HG03175 (cell line): Measurements from ENCODE around the gene SRGAP1.
"Not testable (repeated sequence)": the region's sequence is repeated elsewhere in the genome, so short reads cannot be mapped to it uniquely, and the experiment has no call there.

Experiments used
- ATAC-seq: cut with Tn5 transposase; IDR thresholded peaks from one replicate; pipeline ENCODE4 v1.9.1; 2021; ENCODE audit warnings: mild to moderate bottlenecking, moderate library complexity; ENCODE audit not compliant: unreplicated experiment

SRGAP1 gene

DNA sequence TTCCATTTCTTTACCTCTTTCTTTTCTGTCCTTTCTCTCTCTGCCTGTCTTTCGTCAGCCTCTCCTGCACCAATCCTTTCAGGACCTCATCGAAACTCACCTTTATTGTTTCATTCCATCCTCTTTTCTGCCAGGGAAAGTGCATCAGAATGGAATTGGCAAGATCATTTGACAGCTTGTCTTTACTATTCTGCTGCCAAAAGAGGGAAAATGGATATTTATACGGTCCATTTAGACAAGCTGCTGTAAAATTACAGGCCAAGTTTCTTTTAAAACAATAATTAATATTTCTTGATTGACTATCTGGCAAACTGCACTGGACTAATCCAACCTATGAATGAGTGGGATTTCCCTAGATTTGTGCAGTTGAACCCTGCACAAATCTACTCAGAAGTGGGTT, 7.6 kb upstream of the SRGAP1 start:
- no peak for ATAC-seq

DNA sequence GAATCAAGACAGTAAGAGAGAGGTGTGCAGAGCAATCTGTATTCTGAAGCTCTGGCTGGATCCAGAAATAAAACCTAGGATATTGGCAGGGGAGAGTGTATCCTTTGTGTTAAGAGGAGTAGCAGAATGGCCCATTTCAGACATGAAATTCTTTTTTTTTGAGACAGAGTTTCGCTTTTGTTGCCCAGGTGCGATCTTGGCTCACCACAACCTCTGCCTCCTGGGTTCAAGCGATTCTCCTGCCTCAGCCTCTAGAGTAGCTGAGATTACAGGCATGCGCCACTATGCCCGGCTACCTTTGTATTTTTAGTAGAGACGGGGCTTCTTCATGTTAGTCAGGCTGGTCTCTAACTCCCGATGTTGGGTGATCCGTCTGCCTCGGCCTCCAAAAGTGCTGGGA, 6.1 kb upstream of the SRGAP1 start:
- no peak for ATAC-seq

GRCh38 chr12:63841011-63841410, 3.5 kb upstream of the SRGAP1 start:
- no peak for ATAC-seq

DNA sequence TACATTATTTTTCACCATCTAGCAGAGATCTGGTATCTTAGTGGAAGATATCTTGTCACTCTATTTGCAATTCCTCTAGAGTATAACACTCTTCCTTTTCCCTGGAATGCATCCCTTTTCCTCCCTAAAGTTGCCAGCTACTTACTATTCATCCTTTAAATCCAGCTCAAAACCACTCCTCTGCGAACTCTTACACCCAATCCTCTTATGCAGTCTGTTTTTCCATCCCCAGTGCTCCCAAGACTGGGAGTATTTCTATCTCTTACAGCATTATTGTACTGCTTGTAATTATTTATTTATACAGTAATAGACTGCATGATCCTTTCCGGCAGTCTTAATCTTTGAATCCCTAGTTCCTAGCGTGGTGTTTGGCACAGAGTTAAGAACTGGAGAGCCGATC, 2.9 kb upstream of the SRGAP1 start:
- ATAC-seq = no peak

- ATAC-seq = not testable (repeated sequence)
These were observed 1.8 kb upstream of the SRGAP1 start for GRCh38 chr12:63842750-63843149.

DNA sequence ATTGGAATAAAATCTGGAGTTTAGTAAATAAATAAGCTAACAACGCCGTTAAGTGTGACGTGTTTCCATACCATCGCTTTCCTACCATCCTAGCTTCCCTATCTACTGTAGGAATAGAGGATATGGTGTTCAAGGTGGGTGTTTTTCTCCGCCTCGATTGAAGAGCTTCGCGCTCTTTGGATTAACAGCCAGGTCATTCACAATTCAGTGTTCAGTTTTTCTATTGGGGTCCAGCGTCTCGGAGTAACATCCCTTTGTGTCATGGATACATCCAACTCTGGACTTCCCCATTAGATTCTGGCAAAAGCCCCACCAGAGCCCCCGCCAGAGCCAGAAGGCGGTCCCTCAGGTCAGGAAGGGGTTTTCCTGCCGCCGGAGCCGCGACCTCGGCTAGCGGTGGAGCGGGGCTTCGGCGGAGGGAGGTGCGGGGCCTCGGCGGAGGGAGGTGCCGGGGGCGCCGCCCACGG, 1.2 kb upstream of the SRGAP1 start:
- no peak for ATAC-seq

DNA sequence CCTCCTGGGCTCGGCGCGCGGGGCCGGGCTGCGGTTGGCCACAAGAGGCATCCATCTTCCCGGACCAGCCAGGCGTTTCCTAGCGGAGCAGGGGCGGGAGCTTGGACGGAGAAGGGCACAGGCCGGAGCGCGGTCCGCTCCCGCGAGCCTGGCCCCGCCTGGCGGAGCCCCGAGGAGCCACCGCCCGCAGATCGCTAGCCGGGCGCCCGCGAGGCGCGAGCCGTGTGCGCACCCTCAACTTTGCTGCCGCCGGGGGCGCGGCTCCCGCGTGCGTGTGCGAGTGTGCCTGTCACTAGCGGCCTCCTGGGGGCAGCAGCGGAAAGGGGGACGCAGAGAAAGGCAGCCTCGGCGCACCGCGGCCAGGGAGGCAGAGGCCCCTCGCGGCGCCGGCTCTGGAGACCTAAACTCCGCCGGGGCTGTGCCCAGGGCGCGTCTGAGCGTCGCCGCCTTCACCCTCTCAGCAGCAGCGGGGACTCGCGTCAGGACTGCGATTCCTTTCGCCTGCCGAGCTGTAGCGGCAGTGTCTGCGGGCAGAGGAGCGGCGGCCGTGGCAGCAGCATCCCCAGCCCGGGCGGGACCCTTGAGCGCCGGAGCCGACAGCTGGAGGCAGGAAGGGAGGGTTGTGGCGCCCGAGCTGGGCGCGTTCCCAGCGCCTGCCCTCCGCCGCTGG, 644 bp upstream of the SRGAP1 start:
- peak; percentile 95 for ATAC-seq

DNA sequence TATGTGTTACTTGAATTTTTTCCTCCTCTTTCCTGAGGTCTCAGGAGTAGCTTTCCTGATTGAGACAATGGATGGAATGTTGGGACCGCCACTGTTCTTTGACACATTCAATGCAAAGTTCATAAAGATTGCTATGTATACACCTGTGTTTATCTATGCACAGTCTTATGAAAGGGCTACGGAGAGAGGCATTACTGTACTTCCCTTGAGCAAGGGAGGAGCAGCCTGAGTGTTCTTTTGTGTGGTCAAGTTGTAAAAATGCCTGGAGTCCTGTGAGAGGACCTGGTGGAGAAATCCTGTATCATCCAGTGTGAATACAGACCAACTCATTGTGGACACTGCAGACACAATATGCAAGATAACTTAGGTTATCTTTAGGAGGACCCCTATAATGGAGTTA, 1.2 kb downstream of the SRGAP1 start:
- no peak for ATAC-seq

DNA sequence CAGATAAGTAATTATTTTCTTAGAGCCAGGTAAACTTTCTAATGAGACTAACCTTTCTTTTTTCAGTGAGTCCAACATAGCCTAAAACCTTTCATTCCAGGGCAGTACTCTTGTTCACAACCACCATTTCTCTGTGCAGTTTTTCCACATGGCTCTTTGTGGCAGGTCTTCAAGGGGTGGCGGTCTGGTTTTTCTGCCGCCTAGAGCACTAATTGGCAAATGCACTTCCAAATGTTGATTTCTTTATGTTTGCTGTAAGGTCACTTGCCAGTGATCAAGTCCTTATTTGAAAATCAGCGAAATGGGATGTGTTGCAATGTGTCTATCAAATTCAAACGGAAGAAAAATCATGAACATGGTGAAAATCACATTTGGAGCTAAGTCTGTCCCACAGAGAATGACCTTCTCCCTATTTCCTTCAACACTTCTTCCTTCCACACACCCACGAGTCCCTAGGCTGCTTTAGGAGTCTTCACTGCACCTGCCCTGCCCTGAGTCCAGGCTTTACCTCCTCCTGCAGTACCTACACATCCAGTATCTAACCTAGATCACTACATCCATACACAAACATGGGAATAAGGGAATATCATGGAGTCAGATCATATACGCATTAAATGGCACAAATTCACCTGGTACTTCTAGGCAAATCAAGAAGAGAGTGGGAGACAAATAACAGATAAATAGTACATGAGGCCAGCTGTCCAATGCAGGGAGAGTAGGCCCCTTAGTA, 1.9 kb downstream of the SRGAP1 start:
- ATAC-seq = no peak

DNA sequence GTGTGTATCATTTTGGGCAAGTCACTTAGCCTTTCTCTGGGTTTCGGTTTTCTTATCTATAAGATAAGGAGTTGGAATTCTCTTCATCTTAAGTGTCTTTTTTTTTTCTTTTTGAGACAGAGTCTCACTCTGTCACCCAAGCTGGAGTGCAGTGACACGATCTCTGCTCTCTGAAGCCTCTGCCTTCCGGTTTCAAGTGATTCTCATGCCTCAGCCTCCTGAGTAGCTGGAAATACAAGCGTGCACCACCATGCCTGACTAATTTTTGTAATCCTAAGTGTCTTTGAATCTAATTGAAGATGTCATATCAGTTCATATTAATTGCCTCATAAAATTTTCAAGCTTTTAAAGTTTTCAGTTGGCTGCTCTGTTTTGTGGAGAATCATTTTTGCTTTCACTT, 4.0 kb downstream of the SRGAP1 start:
- no peak for ATAC-seq

DNA sequence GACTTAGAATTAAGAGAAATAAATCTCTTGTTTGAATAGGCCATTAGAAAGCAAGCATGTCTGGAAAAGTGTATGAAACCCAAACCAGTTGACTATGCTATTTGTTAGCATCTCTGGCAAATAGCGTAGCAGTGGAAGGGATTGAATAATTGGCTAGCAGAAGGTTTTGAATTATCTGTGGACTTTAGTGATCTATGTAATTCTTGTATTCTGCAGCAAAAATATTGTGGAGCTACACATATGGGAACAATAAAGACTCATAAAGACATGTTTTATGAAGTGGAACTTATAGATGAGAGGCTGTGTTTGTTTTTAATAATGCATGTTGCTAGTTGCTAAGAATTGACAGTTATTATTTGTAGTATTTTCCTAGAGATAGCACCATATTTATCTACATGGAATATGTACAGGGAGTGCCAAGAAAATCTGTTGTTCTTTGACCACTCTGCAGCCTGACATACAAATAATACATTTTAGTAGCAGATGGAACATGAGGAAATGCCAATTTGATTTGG, 4.7 kb downstream of the SRGAP1 start:
- ATAC-seq = no peak

- no peak for ATAC-seq
These were observed 5.1 kb downstream of the SRGAP1 start for GRCh38 chr12:63849641-63850040.

- no peak for ATAC-seq
These were observed 9.5 kb downstream of the SRGAP1 start for GRCh38 chr12:63853978-63854377.

DNA sequence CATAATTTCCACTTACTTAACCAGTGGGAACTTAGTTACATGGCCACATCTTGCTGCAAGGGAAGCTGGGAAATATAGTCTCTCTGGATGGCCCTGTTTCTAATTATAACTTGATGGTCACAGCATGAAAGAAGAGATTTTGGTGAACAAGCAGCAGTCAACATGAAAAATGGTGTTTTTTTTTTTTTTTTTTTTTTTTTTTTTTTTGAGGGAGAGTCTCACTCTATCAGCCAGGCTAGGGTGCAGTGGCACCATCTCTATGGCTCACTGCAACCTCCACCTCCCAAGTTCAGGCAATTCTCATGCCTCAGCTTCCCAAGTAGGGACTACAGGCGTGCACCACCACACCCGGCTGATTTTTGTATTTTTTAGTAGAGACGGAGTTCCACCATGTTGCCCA, 10.8 kb downstream of the SRGAP1 start:
- ATAC-seq = no peak

DNA sequence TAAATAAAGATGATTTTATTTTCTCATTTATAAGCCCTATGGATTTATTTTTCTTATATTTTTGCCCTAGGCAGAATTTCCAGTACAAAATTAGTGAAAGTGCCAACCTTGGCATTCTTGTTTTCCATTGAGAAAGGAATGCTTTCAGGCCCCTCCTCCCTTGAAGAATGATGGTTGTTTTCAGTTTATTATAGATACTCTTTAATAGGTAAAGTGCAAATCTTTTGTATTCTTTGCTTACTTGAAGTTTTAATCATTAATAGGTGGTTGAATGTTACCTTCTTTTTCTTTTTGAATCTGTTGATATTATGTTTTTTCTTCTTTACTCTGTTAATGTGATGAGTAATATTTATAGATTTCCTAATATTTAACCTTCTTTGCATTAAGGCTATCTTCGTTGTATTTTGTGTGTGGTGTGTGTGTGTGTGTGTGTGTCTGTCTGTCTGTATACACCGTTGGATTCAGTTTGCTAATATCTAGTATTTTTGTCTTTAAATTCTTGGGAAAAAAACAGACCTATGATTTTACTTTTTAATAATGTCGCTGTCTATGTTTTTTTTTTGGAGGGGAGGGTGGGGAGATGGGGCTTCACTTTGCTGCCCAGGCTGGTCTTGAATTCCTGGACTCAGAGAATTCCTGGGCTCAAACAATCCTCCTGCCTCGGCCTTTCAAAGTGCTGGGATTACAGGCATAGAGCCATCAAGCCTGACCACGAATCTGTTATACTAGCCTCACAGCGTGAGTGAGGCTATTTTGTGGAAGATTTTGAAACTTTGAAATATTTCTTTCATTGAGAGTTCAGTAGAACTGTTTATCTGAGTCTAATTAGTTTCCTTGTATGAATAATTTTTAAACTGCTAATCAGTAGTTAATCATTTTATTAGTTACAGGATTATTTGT, 13.5 kb downstream of the SRGAP1 start:
- no peak for ATAC-seq

DNA sequence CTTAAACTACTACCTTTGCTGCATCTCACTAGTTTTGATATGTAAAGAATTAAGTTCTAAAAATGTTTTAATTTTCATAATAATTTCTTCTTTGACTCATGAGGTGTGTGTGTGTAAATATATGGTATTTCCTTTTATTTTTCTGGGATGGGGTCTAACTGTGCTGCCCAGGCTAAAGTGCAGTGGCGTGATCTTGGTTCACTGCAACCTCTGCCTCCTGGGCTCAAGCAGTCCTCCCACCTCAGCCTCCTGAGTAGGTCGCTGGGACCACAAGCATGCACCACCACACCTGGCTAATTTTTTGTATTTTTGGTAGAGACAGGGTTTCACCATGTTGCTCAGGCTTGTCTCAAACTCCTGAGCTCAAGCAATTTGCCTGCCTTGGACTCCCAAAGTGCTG, 15.4 kb downstream of the SRGAP1 start:
- ATAC-seq = not testable (repeated sequence)

DNA sequence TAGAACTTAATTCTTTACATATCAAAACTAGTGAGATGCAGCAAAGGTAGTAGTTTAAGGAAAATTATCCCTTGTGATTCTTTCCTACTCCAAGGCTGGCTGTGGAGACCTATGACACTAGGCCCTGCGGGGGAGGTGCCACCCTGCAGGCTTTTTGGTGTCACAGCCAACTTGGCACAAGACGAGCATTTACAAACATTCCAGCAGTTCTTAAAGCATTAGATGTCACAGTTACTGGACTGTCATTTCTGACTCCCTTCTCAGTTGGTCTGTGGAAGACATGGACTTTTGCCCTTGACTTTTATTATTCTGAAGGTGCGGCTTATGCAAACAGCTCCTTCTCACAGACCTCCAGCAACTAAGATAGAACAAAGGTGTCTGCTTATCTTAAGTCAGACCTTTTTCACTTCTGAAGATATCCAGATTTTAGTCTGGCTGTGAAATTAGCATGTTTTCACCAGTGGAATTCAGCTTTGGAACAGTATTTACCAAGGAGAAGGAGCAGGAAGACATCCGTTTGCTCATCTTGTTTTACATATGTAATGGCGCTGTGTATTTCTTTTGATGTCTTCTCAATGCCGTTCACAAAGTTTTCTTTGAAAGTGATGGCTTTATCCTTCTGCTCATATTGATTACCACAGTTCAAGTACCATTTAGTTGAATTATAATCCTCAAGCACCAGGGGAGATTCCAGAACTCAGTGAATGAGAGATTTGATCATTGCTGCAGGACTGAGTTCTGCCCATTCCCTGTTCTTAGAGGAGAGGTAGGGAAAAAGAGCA, 17.9 kb downstream of the SRGAP1 start:
- no peak for ATAC-seq

DNA sequence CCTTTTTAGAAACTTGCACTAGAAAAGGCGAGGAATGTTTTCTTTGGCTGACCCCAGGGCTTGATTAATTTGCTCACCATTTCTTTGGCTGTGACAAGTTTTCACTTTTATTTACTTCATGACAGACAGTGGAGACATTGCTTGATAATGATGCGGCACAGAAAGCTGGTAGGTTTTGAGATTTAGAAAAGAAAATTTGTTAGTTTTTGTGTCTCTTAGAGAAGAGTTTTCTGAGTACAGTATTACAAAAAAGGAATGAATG, 18.4 kb downstream of the SRGAP1 start:
- no peak for ATAC-seq

DNA sequence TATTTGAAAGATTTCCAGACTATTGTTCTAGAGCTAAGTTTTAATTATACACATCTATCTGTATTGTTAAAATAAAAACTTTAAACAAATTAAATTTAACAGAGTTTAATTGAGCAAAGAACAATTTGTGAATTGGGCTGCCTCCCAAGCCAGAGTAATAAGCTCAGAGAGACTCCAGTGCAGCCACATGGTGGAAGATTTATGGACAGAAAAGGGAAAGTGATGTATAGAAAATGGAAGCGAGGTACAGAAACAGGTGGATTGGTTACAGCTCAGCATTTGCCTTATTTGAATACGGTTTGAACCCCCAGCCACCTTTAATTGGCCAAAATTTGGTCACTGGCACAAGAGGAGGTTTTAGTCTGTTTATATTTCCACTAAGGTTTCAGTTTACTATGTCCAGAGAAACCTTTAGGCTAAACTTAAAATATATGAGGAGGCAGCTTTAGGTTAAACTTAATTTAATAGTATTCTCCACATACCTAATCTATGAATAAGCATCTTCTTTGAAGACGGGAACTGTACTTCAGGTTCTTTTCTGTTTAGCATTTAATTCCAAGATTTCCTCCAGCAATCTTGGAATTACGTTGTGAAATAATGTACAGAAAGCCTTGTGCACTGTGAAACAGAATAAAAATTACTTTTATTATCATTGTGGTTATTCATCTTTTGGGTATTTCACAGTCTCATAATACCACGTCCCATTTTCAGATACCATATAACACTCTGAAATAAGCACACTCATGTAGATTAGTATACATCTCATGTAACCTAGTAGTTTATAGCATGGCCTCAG, 19.4 kb downstream of the SRGAP1 start:
- ATAC-seq = no peak

DNA sequence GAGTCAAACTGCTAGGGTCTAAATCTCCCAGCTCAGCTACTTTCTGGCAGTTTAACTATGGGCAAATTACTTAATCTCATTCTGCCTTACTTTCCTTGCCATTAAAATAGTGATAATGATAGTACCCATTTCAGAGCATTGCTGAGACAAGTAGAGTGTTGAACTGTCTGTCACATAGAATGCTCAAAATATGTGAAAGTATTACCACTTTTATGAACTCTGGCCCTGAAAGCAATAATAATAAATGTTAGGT, 19.9 kb downstream of the SRGAP1 start:
- no peak for ATAC-seq
